ENCODE data around the gene CD2AP.

DNA sequence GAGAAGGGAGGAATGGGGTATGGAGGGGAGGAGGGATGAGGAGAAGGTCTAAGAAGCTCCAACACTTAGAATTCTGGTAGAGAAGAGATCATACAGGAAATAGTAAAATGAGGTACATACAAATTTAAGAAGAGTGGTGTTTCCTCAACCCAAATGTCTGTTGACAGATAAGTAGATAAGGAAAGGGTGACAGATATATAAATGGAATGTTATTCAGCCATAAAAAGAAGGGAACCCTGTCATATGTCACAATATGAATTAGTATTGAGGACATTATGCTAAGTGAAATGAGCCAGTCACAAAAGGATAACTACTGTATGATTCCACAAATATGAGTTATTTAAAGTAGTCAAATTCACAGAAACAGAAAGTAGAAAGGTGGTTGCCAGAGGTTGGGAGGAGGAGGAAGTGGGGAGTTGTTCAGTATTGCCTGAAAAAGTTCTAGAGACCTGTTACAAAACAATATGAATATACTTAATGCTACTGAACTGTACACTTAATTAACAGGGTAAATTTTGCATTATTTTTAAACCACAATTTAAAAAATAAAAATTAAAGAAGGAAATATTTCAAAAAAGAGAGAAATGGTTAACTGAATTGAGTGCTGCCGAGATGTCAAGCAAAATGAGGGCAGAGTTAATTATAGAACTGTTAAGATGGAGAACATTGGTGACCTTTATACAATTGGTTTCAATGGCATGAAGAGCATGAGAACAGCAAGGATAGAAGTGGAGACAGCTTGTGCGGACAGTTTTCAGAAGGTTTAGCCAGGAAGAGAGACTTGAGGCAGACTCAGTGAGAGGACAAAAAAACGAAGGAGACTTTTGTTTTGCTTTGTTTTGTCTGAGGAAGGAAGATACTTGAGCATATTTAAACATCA is 173.2 kb downstream of the CD2AP start:
- TF ChIP-seq, protein P1, sequence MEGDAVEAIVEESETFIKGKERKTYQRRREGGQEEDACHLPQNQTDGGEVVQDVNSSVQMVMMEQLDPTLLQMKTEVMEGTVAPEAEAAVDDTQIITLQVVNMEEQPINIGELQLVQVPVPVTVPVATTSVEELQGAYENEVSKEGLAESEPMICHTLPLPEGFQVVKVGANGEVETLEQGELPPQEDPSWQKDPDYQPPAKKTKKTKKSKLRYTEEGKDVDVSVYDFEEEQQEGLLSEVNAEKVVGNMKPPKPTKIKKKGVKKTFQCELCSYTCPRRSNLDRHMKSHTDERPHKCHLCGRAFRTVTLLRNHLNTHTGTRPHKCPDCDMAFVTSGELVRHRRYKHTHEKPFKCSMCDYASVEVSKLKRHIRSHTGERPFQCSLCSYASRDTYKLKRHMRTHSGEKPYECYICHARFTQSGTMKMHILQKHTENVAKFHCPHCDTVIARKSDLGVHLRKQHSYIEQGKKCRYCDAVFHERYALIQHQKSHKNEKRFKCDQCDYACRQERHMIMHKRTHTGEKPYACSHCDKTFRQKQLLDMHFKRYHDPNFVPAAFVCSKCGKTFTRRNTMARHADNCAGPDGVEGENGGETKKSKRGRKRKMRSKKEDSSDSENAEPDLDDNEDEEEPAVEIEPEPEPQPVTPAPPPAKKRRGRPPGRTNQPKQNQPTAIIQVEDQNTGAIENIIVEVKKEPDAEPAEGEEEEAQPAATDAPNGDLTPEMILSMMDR (IDR thresholded peaks at IDR 0.05; ENCODE audit: insufficient read depth, low read depth, low read length): no peak
- TF ChIP-seq EZH2 (IDR thresholded peaks at IDR 0.05; ENCODE audit: insufficient read depth, low read length): no peak
